K562 (cell line): Measurements from ENCODE around the gene DIAPH1. TPM values are rescaled to one million over a fixed set of nuclear protein-coding genes. Genes with fewer than 3 reads are reported as not detected.

Source experiments
- CHD1 ChIP-seq: fragments of 200-600 bp; sonication (generic); IDR thresholded peaks from one replicate; pipeline ENCODE4 v1.6.1; 2012; ENCODE audit warnings: mild to moderate bottlenecking, moderate library complexity, low read length, inconsistent platforms
- COPS2 ChIP-seq: fragments of 450-650 bp; conservative IDR thresholded peaks from 2 replicates; pipeline ENCODE4 v1.6.1; 2016; ENCODE audit warnings: mild to moderate bottlenecking, moderate library complexity
- DLX4 ChIP-seq: fragments of 250-450 bp; sonication (Bioruptor Pico); IDR thresholded peaks from 2 replicates; pipeline ENCODE4 v1.6.1; 2021; ENCODE audit warnings: mild to moderate bottlenecking
- DNMT1 ChIP-seq: fragments of 450-650 bp; IDR thresholded peaks from 2 replicates; pipeline ENCODE4 v1.6.1; 2016; ENCODE audit warnings: antibody characterized with exemption, mild to moderate bottlenecking
- EP400 ChIP-seq: fragments of 450-650 bp; IDR thresholded peaks from 2 replicates; pipeline ENCODE4 v1.6.1; 2017; ENCODE audit warnings: antibody characterized with exemption, mild to moderate bottlenecking, moderate library complexity
- FOXA3 ChIP-seq, 2 experiments: fragments of 450-650 bp in 1 of 2; sonication (generic) in 1 of 2; formaldehyde crosslinking; IDR thresholded peaks in 1 of 2; conservative IDR thresholded peaks in 1 of 2; 2 replicates each; pipeline versions ENCODE4 v1.4.0 to v1.8.0; 2020 to 2022; ENCODE audit warnings: mild to moderate bottlenecking in 2 of 2, missing genetic modification reagents in 1 of 2
- FOXP1 ChIP-seq: sonication (generic); formaldehyde crosslinking; IDR thresholded peaks from 2 replicates; pipeline ENCODE4 v1.8.0; 2022; ENCODE audit warnings: mild to moderate bottlenecking, missing genetic modification reagents
- GABPB1 ChIP-seq: sonication (generic); formaldehyde crosslinking; IDR thresholded peaks from 2 replicates; pipeline ENCODE4 v1.8.0; 2022; ENCODE audit warnings: mild to moderate bottlenecking, missing genetic modification reagents
- KAT2B ChIP-seq: IDR thresholded peaks from one replicate; pipeline ENCODE4 v1.6.1; 2012; ENCODE audit warnings: low read depth, mild to moderate bottlenecking, control low read depth, inconsistent platforms, low read length, moderate library complexity
- MCM3 ChIP-seq: fragments of 450-650 bp; IDR thresholded peaks from 2 replicates; pipeline ENCODE4 v1.6.1; 2016
- NCOR1 ChIP-seq: fragments of 450-650 bp; IDR thresholded peaks from 2 replicates; pipeline ENCODE4 v1.6.1; 2016; ENCODE audit warnings: mild to moderate bottlenecking, moderate library complexity
- RFX1 ChIP-seq: fragments of 450-650 bp; IDR thresholded peaks from 2 replicates; pipeline ENCODE4 v1.6.1; 2016; ENCODE audit warnings: mild to moderate bottlenecking, moderate library complexity
- THRAP3 ChIP-seq: fragments of 450-650 bp; IDR thresholded peaks from 2 replicates; pipeline ENCODE4 v1.6.1; 2016; ENCODE audit warnings: mild to moderate bottlenecking, inconsistent platforms, borderline replicate concordance
- TSC22D4 ChIP-seq: fragments of 450-650 bp; IDR thresholded peaks from 2 replicates; pipeline ENCODE4 v1.6.1; 2016; ENCODE audit warnings: missing genetic modification characterization, missing biosample characterization, control low read depth
- YBX1 ChIP-seq: fragments of 450-650 bp; IDR thresholded peaks from 2 replicates; pipeline ENCODE4 v1.7.1; 2016; ENCODE audit warnings: mild to moderate bottlenecking
- ZBED1 ChIP-seq: IDR thresholded peaks from 2 replicates; pipeline ENCODE4 v1.6.1; 2014
- ZBTB33 ChIP-seq: sonication (generic); formaldehyde crosslinking; IDR thresholded peaks from 2 replicates; pipeline ENCODE4 v1.8.1; 2023; ENCODE audit warnings: mild to moderate bottlenecking, missing genetic modification reagents
- ZFP1 ChIP-seq: fragments of 450-650 bp; formaldehyde crosslinking; IDR thresholded peaks from 2 replicates; pipeline ENCODE4 v1.4.0; 2020; ENCODE audit warnings: mild to moderate bottlenecking, mixed read lengths
- ZKSCAN3 ChIP-seq: fragments of 250-450 bp; sonication (Bioruptor Pico); IDR thresholded peaks from 2 replicates; pipeline ENCODE4 v1.4.0; 2020
- ZNF41 ChIP-seq: fragments of 250-450 bp; sonication (Bioruptor Pico); conservative IDR thresholded peaks from 2 replicates; pipeline ENCODE4 v1.4.0; 2020; ENCODE audit warnings: mild to moderate bottlenecking
- polyA plus RNA-seq, 8 experiments: library from polyadenylated mRNA; depleted of rRNA in 4 of 8; stranded (reverse) in 5 of 8; unstranded in 3 of 8; fragments of >200 nt; fragmentation: Nextera tagmentation in 2 of 8; fragmentation: Illumina TruSeq in 1 of 8; extraction: Ambion mirVana in 2 of 8; extraction: Trizol in 1 of 8; gene quantifications; 2 replicates each; pipeline versions ENCODE4 v1.2.1 to v1.2.3, GENCODE V29; 2011 to 2014; ENCODE audit warnings: inconsistent platforms in 1 of 8, missing spikeins in 1 of 8
- total RNA-seq, 7 experiments: library from RNA; depleted of rRNA in 6 of 7; stranded (reverse); fragments of >200 nt in 6 of 7; fragmentation: Illumina TruSeq in 2 of 7; extraction: Trizol in 2 of 7; gene quantifications; 2 replicates each; pipeline versions ENCODE4 v1.2.1 to v1.2.3, GENCODE V29; 2011 to 2021; ENCODE audit warnings: low replicate concordance in 1 of 7
- TF ChIP-seq, protein P1 (sequence below): fragments of 450-650 bp; formaldehyde crosslinking; IDR thresholded peaks from 2 replicates; pipeline ENCODE4 v1.4.0; 2020; ENCODE audit warnings: mild to moderate bottlenecking, mixed read lengths
- TF ChIP-seq, protein P2 (sequence below): sonication (generic); formaldehyde crosslinking; IDR thresholded peaks from 2 replicates; pipeline ENCODE4 v1.8.1; 2023; ENCODE audit warnings: missing genetic modification reagents, mild to moderate bottlenecking, borderline replicate concordance

Gene DIAPH1
- total and polyA plus RNA-seq, 9 of the 15 experiments (the other 6 are each of a cell fraction or from before 2014, with no cell fraction given) = 60.8 to 328 (median 97.8) TPM

DNA sequence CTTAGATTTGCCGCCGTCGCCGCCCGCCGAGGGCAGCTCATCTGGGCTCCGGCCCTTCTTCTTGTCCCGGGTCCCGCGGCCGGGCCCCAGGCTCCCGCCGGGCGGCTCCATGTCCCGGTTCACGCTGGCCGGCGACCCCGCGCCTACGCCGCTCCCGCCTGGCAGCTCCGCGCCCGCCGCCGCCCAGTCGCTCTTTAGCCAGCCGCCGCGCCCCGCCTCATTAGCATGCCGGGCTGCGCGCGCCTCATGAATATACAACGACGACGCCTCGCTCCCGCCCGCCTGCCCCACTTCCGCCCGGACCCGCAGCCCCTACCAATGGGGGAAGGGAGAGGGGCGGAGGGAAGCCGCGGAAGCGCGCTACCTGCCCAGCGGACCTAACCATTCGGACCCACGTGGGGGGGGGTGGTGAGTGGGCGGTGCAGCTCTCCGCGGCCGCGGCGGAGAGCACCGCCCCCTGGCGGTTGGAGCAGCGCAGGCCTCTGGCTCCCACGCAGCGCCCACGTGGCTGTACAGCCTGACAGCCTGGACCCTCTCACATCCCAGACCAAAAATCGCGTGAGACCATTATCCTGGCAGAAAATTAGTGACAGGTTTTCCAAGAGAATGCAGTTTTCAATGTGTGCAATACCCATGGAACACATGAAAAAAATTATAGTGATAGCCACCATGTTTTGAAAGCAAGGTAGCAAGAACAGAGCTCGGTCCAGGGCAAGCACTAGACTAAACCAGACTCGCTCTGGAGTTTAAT is at the start of gene DIAPH1 (continued):
- TF ChIP-seq FOXP1 = peak; percentile 98
- no peak for TF ChIP-seq ZBED1
- TF ChIP-seq, protein P1, sequence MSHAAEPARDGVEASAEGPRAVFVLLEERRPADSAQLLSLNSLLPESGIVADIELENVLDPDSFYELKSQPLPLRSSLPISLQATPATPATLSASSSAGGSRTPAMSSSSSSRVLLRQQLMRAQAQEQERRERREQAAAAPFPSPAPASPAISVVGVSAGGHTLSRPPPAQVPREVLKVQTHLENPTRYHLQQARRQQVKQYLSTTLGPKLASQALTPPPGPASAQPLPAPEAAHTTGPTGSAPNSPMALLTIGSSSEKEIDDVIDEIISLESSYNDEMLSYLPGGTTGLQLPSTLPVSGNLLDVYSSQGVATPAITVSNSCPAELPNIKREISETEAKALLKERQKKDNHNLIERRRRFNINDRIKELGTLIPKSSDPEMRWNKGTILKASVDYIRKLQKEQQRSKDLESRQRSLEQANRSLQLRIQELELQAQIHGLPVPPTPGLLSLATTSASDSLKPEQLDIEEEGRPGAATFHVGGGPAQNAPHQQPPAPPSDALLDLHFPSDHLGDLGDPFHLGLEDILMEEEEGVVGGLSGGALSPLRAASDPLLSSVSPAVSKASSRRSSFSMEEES (CRISPR knock-in tag) = no peak
- no peak for TF ChIP-seq TSC22D4 (tag)
- no peak for TF ChIP-seq YBX1
- no peak for TF ChIP-seq DNMT1
- peak; percentile 48; the same call in 1 of the 2 replicates for TF ChIP-seq NCOR1
- TF ChIP-seq GABPB1 (CRISPR knock-in tag) = peak; percentile 90
- TF ChIP-seq ZFP1 = no peak
- TF ChIP-seq DLX4 (CRISPR knock-in tag) = no peak
- no peak for TF ChIP-seq KAT2B
- peak in 1 of 2 experiments; percentile 77; a peak in 2 of 4 replicates for TF ChIP-seq FOXA3 (CRISPR knock-in tag; conservative IDR thresholded peaks at IDR 0.05 in 1 of 2, IDR thresholded peaks at IDR 0.05 in 1 of 2)
- no peak for TF ChIP-seq COPS2
- no peak for TF ChIP-seq THRAP3
- TF ChIP-seq RFX1 = no peak
- no peak for TF ChIP-seq ZKSCAN3 (CRISPR knock-in tag)
- no peak for TF ChIP-seq CHD1
- TF ChIP-seq, protein P2, sequence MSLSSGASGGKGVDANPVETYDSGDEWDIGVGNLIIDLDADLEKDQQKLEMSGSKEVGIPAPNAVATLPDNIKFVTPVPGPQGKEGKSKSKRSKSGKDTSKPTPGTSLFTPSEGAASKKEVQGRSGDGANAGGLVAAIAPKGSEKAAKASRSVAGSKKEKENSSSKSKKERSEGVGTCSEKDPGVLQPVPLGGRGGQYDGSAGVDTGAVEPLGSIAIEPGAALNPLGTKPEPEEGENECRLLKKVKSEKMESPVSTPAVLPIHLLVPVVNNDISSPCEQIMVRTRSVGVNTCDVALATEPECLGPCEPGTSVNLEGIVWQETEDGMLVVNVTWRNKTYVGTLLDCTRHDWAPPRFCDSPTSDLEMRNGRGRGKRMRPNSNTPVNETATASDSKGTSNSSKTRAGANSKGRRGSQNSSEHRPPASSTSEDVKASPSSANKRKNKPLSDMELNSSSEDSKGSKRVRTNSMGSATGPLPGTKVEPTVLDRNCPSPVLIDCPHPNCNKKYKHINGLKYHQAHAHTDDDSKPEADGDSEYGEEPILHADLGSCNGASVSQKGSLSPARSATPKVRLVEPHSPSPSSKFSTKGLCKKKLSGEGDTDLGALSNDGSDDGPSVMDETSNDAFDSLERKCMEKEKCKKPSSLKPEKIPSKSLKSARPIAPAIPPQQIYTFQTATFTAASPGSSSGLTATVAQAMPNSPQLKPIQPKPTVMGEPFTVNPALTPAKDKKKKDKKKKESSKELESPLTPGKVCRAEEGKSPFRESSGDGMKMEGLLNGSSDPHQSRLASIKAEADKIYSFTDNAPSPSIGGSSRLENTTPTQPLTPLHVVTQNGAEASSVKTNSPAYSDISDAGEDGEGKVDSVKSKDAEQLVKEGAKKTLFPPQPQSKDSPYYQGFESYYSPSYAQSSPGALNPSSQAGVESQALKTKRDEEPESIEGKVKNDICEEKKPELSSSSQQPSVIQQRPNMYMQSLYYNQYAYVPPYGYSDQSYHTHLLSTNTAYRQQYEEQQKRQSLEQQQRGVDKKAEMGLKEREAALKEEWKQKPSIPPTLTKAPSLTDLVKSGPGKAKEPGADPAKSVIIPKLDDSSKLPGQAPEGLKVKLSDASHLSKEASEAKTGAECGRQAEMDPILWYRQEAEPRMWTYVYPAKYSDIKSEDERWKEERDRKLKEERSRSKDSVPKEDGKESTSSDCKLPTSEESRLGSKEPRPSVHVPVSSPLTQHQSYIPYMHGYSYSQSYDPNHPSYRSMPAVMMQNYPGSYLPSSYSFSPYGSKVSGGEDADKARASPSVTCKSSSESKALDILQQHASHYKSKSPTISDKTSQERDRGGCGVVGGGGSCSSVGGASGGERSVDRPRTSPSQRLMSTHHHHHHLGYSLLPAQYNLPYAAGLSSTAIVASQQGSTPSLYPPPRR (CRISPR knock-in tag) = no peak
- TF ChIP-seq EP400 = peak; percentile 96
- no peak for TF ChIP-seq MCM3
- TF ChIP-seq ZNF41 (CRISPR knock-in tag) = no peak
- peak; percentile 83 for TF ChIP-seq ZBTB33 (CRISPR knock-in tag)
